ENCODE data around the gene COL6A3.

COL6A3 gene

GRCh38 chr2:237444071-237444470 lies 30.1 kb upstream of the COL6A3 start:
- TF ChIP-seq CTCF (conservative IDR thresholded peaks at IDR 0.05; ENCODE audit: control insufficient read depth, insufficient read depth, low read depth, low read length) = no peak
- H3K4me3 ChIP-seq (ENCODE audit: control insufficient read depth, low read depth, low read length) = no peak overlapping the region
- DNase-seq (ENCODE audit: low read depth) = no peak

GRCh38 chr2:237441605-237442274 lies 27.8 kb upstream of the COL6A3 start:
- peak; percentile 95 for DNase-seq (ENCODE audit: low read depth)
- no peak overlapping the region for H3K4me3 ChIP-seq (ENCODE audit: control insufficient read depth, low read depth, low read length)
- no peak for TF ChIP-seq CTCF (conservative IDR thresholded peaks at IDR 0.05; ENCODE audit: control insufficient read depth, insufficient read depth, low read depth, low read length)

DNA sequence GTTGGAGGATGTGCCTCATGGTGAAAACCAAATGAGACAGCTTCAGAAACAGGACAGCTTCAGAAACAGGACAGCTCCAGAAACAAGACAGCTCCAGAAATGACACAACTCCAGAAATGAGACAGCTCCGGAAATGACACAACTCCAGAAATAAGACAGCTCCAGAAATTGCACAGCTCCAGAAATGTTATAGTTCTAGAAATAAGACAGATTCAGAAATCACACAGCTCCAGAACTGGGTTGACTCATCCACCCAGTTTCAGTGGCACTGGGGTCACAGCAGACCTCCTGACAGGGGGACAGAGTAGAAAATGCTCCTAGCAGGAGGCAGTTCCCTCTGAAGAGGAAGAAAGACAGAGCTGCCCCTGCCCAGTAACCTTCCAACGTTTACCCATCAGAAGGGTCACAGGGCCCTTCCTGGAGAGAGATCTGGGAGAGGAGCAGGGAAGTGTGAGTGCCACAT lies 26.9 kb upstream of the COL6A3 start:
- DNase-seq (ENCODE audit: low read depth) = peak; percentile 64
- H3K4me3 ChIP-seq (ENCODE audit: control insufficient read depth, low read depth, low read length) = no peak overlapping the region
- TF ChIP-seq CTCF (conservative IDR thresholded peaks at IDR 0.05; ENCODE audit: control insufficient read depth, insufficient read depth, low read depth, low read length) = no peak

GRCh38 chr2:237438080-237438940 lies 24.3 kb upstream of the COL6A3 start:
- no peak for TF ChIP-seq CTCF (conservative IDR thresholded peaks at IDR 0.05; ENCODE audit: control insufficient read depth, insufficient read depth, low read depth, low read length)
- no peak for DNase-seq (ENCODE audit: low read depth)
- no peak overlapping the region for H3K4me3 ChIP-seq (ENCODE audit: control insufficient read depth, low read depth, low read length)

- no peak overlapping the region for H3K4me3 ChIP-seq (ENCODE audit: control insufficient read depth, low read depth, low read length)
- no peak for DNase-seq (ENCODE audit: low read depth)
- no peak for TF ChIP-seq CTCF (conservative IDR thresholded peaks at IDR 0.05; ENCODE audit: control insufficient read depth, insufficient read depth, low read depth, low read length)
Observed at GRCh38 chr2:237437566-237437965, 23.6 kb upstream of the COL6A3 start.

GRCh38 chr2:237435844-237436587 lies 22.1 kb upstream of the COL6A3 start:
- TF ChIP-seq CTCF (conservative IDR thresholded peaks at IDR 0.05; ENCODE audit: control insufficient read depth, insufficient read depth, low read depth, low read length) = no peak
- H3K4me3 ChIP-seq (ENCODE audit: control insufficient read depth, low read depth, low read length) = no peak overlapping the region
- peak; percentile 83 for DNase-seq (ENCODE audit: low read depth)
